IMR-90 (cell line): Measurements from ENCODE around the gene YTHDC2. TPM values are rescaled to one million over a fixed set of nuclear protein-coding genes. Genes with fewer than 3 reads are reported as not detected.
"Not testable (repeated sequence)": the region's sequence is repeated elsewhere in the genome, so short reads cannot be mapped to it uniquely, and the experiment has no call there.

Experiments
- ATAC-seq: fragments of 200-7000 bp; cut with Tn5 transposase; 2 replicates; pipeline ENCODE4 v1.9.1; 2020; ENCODE audit warnings: low read depth, mild to moderate bottlenecking, moderate library complexity
- BruUV-seq: library from RNA; stranded (reverse); fragments of 400-500 nt; replicated peaks from 2 replicates; lab custom pipeline; 2021; lab: Mats Ljungman, UMichigan
- CTCF ChIA-PET: fragments of 300-600 bp; formaldehyde crosslinking; extraction: SDS; loops from one replicate; lab custom pipeline; 2021; ENCODE audit warnings: antibody characterized with exemption; lab: Yijun Ruan, JAX
- POLR2A ChIA-PET: fragments of 300-600 bp; sonication (Branson Sonifier 250); formaldehyde crosslinking; loops from one replicate; lab custom pipeline; 2022; ENCODE audit warnings: antibody characterized with exemption; ENCODE audit not compliant: unreplicated experiment; lab: Charles Lee
- DNase-seq: peaks from one replicate; pipeline ENCODE4 v3.0.0; 2013
- H2AFZ ChIP-seq: replicated peaks from 2 replicates; pipeline ENCODE3; 2013; ENCODE audit warnings: low read length, mild to moderate bottlenecking; ENCODE audit not compliant: poor library complexity
- H2AK5ac ChIP-seq: 2 replicates; pipeline ENCODE4 v1.6.1; 2013; ENCODE audit warnings: low read depth, low read length, inconsistent platforms
- H2AK9ac ChIP-seq: replicated peaks from 2 replicates; pipeline ENCODE3; 2013; ENCODE audit warnings: mild to moderate bottlenecking, low read depth, low read length, moderate library complexity; ENCODE audit not compliant: poor library complexity
- H2BK120ac ChIP-seq: 2 replicates; pipeline ENCODE4 v1.6.1; 2013; ENCODE audit warnings: low read depth, low read length, inconsistent platforms
- H2BK15ac ChIP-seq: 3 replicates; pipeline ENCODE4 v1.6.1; 2013; ENCODE audit warnings: low read depth, low read length, inconsistent platforms
- H2BK20ac ChIP-seq: 2 replicates; pipeline ENCODE4 v1.6.1; 2013; ENCODE audit warnings: low read depth, mild to moderate bottlenecking, inconsistent platforms, low read length, moderate library complexity
- H2BK5ac ChIP-seq: 2 replicates; pipeline ENCODE4 v1.6.1; 2013; ENCODE audit warnings: mild to moderate bottlenecking, low read depth, low read length, inconsistent platforms; ENCODE audit not compliant: poor library complexity, severe bottlenecking
- H3K14ac ChIP-seq: replicated peaks from 2 replicates; pipeline ENCODE4 v1.6.1; 2013; ENCODE audit warnings: low read depth, low read length, inconsistent platforms
- H3K18ac ChIP-seq: 2 replicates; pipeline ENCODE4 v1.6.1; 2013; ENCODE audit warnings: low read depth, low read length, control low read depth
- H3K23ac ChIP-seq: 2 replicates; pipeline ENCODE4 v1.6.1; 2013; ENCODE audit warnings: low read depth, low read length, inconsistent platforms
- H3K27ac ChIP-seq: 2 replicates; pipeline ENCODE4 v1.5.1; 2013; ENCODE audit warnings: mild to moderate bottlenecking, control low read depth, low read length; ENCODE audit not compliant: insufficient read depth
- H3K27me3 ChIP-seq: 2 replicates; pipeline ENCODE4 v1.6.1; 2013; ENCODE audit warnings: low read length; ENCODE audit not compliant: control insufficient read depth, insufficient read depth
- H3K36me3 ChIP-seq: 2 replicates; pipeline ENCODE4 v1.6.1; 2013; ENCODE audit warnings: low read length, mixed read lengths; ENCODE audit not compliant: control insufficient read depth, insufficient read depth
- H3K4ac ChIP-seq: 2 replicates; pipeline ENCODE4 v1.6.1; 2013; ENCODE audit warnings: low read depth, low read length, inconsistent platforms
- H3K4me1 ChIP-seq: 2 replicates; pipeline ENCODE4 v1.6.1; 2013; ENCODE audit warnings: low read length, mixed read lengths; ENCODE audit not compliant: control insufficient read depth, insufficient read depth
- H3K4me2 ChIP-seq: 2 replicates; pipeline ENCODE4 v1.6.1; 2013; ENCODE audit warnings: low read depth, mild to moderate bottlenecking, control low read depth, low read length, moderate library complexity
- H3K4me3 ChIP-seq: 2 replicates; pipeline ENCODE4 v1.5.1; 2013; ENCODE audit warnings: low read depth, mild to moderate bottlenecking, control low read depth, low read length, moderate library complexity; ENCODE audit not compliant: insufficient read depth
- H3K56ac ChIP-seq: 2 replicates; pipeline ENCODE4 v1.6.1; 2013; ENCODE audit warnings: low read length, inconsistent platforms; ENCODE audit not compliant: insufficient read depth; ENCODE audit errors: extremely low read depth
- H3K79me1 ChIP-seq, 2 experiments: 2 replicates each; pipeline ENCODE4 v1.6.1; 2013; ENCODE audit warnings: low read length in 2 of 2, inconsistent platforms in 1 of 2, low read depth in 1 of 2
- H3K9ac ChIP-seq: 2 replicates; pipeline ENCODE4 v1.6.1; 2013; ENCODE audit warnings: low read depth, low read length, control low read depth
- H3K9me1 ChIP-seq: 2 replicates; pipeline ENCODE4 v1.6.1; 2013; ENCODE audit warnings: low read length, inconsistent platforms; ENCODE audit not compliant: insufficient read depth
- H3K9me3 ChIP-seq: 2 replicates; pipeline ENCODE4 v1.6.1; 2013; ENCODE audit warnings: low read length; ENCODE audit not compliant: control insufficient read depth, insufficient read depth
- H4K20me1 ChIP-seq: 2 replicates; pipeline ENCODE4 v1.6.1; 2013; ENCODE audit warnings: low read length, inconsistent platforms; ENCODE audit not compliant: insufficient read depth
- H4K5ac ChIP-seq: 2 replicates; pipeline ENCODE4 v1.6.1; 2013; ENCODE audit warnings: mild to moderate bottlenecking, low read depth, low read length, control low read depth
- H4K8ac ChIP-seq, 2 experiments: 2 replicates each; pipeline ENCODE4 v1.6.1; 2013; ENCODE audit warnings: low read depth in 2 of 2, low read length in 2 of 2, control low read depth in 1 of 2, inconsistent platforms in 1 of 2
- H4K91ac ChIP-seq: 2 replicates; pipeline ENCODE4 v1.6.1; 2013; ENCODE audit warnings: low read depth, low read length, inconsistent platforms; ENCODE audit not compliant: insufficient read depth
- WGBS, 2 experiments: methylation state at CpG; one replicate each; pipeline versions ENCODE4 v1.1.5 to v1.1.7; 2013; ENCODE audit warnings: missing lambda C conversion rate in 2 of 2; ENCODE audit not compliant: insufficient read length in 1 of 2; ENCODE audit errors: extremely low coverage in 2 of 2; 5-methylcytosine and 5-hydroxymethylcytosine counted together
- dilution Hi-C: fragments of 300-500 bp; cut with HindIII; formaldehyde crosslinking; loops from one replicate; pipeline ENCODE4 v1.14.3; 2018; ENCODE audit warnings: low sequenced_read_pairs; ENCODE audit not compliant: unreplicated experiment
- in situ Hi-C: fragments of 300-500 bp; cut with MboI; formaldehyde crosslinking; loops from 3 replicates; pipeline ENCODE4 v1.14.3; 2019; ENCODE audit warnings: low sequenced_read_pairs, inconsistent platforms, mixed read lengths
- intact Hi-C: fragments of 100-400 bp; cut with micrococcal nuclease; formaldehyde crosslinking; loops from 2 replicates; pipeline ENCODE4 v1.10.0; 2022
- polyA plus RNA-seq, 3 experiments: library from polyadenylated mRNA; depleted of rRNA; stranded (reverse); fragments of >200 nt; gene quantifications; 2 replicates each; pipeline ENCODE4 v1.2.3, GENCODE V29; 2012; ENCODE audit warnings: low replicate concordance in 1 of 3
- total RNA-seq: library from RNA; depleted of rRNA; stranded (reverse); fragments of >200 nt; gene quantifications from 2 replicates; pipeline ENCODE4 v1.2.3, GENCODE V29; 2012

Gene YTHDC2
- total and polyA plus RNA-seq, 2 of the 4 experiments (the other 2 are of a cell fraction), result 6.5 to 13.4 TPM

DNA sequence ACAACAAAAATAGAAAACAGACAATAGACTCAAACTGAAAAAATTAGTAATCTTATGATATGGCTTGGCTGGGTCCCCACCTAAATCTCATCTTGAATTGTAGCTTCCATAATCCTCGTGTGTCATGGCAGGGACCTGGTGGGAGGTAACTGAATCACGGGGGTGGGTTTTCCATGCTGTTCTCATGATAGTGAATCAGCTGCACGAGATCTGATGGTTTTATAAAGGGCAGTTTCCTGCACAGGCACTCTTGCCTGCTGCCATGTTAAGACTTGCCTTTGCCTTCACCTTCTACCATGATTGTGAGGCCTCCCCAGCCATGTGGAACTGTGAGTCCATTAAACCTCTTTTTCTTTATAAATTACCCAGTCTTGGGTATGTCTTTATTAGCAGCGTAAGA lies 89.8 kb downstream of the YTHDC2 start:
- H2AK5ac ChIP-seq, H2BK120ac ChIP-seq, H3K27me3 ChIP-seq, DNase-seq, H2BK15ac ChIP-seq, H3K9me3 ChIP-seq, H4K5ac ChIP-seq, H3K9me1 ChIP-seq, H3K27ac ChIP-seq, H4K91ac ChIP-seq, H3K56ac ChIP-seq, H3K14ac ChIP-seq, H2AK9ac ChIP-seq, H3K4me3 ChIP-seq, H3K79me1 ChIP-seq, H2BK20ac ChIP-seq, H4K8ac ChIP-seq, POLR2A ChIA-PET, BruUV-seq, H2BK5ac ChIP-seq, H3K23ac ChIP-seq, H2AFZ ChIP-seq, H3K4ac ChIP-seq, H3K36me3 ChIP-seq, H3K4me1 ChIP-seq, H3K18ac ChIP-seq, ATAC-seq, H4K20me1 ChIP-seq, H3K4me2 ChIP-seq, intact Hi-C loops, H3K9ac ChIP-seq, dilution Hi-C loops: not testable (repeated sequence)
- WGBS, 2 experiments, result no CpG with 5 or more reads among the region's 4 CpGs
- CTCF ChIA-PET, result interaction anchor here (0.6 kb wide), 1 partner anchor 463 kb away, joined by 3 read pairs; no protein-coding TSS in a partner anchor
- in situ Hi-C loops, result loop anchor here (10.0 to 25.0 kb wide), 3 partner anchors 228 to 1428 kb away; no protein-coding TSS in a partner anchor
